Measurements from ENCODE around the gene RNU5B-1. TPM values are rescaled to one million over a fixed set of nuclear protein-coding genes. Genes with fewer than 3 reads are reported as not detected.
"Not testable (repeated sequence)": the region's sequence is repeated elsewhere in the genome, so short reads cannot be mapped to it uniquely, and the experiment has no call there.

The RNU5B-1 gene
- polyA plus RNA-seq, 1 donor from 2014 or later: not detected

GRCh38 chr15:65349338-65349737 is 44.9 kb downstream of the RNU5B-1 start:
- Histone ChIP-seq H3K4me3 (ENCODE audit: low read length) (no peak overlapping the region), H3K9me3 (ENCODE audit: low read length) (no peaks in the 10 kb centered on the region), H3K36me3 (ENCODE audit: insufficient read depth, low read length) (no peaks in the 10 kb centered on the region), H2AFZ (ENCODE audit: low read depth, low read length) (no peak overlapping the region), H3K4me2 (ENCODE audit: low read length) (no peak overlapping the region), H3F3A (ENCODE audit: insufficient read depth, low read length, poor library complexity, severe bottlenecking) (no peaks in the 10 kb centered on the region), H3K9me2 (ENCODE audit: insufficient read depth, low read length) (no peaks in the 10 kb centered on the region), H3K27ac (ENCODE audit: low read length) (no peak overlapping the region), H4K20me1 (ENCODE audit: insufficient read depth) (no peaks in the 10 kb centered on the region), H3K9ac (ENCODE audit: low read length) (no peak overlapping the region), H3K79me2 (replicated peaks; ENCODE audit: insufficient read depth, low read length) (no peaks in the 10 kb centered on the region), H3K27me3 (ENCODE audit: insufficient read depth, low read depth, low read length) (no peaks in the 10 kb centered on the region)
- TF ChIP-seq EP300 (conservative IDR thresholded peaks at IDR 0.05; ENCODE audit: poor library complexity, severe bottlenecking) (no peak), POLR2AphosphoS5 (IDR thresholded peaks at IDR 0.05) (no peak), REST (IDR thresholded peaks at IDR 0.05; ENCODE audit: borderline replicate concordance) (no peak), TAF1 (IDR thresholded peaks at IDR 0.05; ENCODE audit: low read depth) (no peak), SMC3 (conservative IDR thresholded peaks at IDR 0.05; ENCODE audit: poor library complexity) (no peak), CTCF (IDR thresholded peaks at IDR 0.05; ENCODE audit: poor library complexity, severe bottlenecking) (no peak), MXI1 (conservative IDR thresholded peaks at IDR 0.05; ENCODE audit: poor library complexity, severe bottlenecking) (no peak)

- H4K20me1 ChIP-seq (ENCODE audit: insufficient read depth); H3K9ac ChIP-seq (ENCODE audit: low read length); H3K27ac ChIP-seq (ENCODE audit: low read length): not testable (repeated sequence)
Measured at GRCh38 chr15:65351972-65352371, 47.5 kb downstream of the RNU5B-1 start.

More at GRCh38 chr15:65351972-65352371, 47.5 kb downstream of the RNU5B-1 start:
- not testable (repeated sequence) for H3K9me2 ChIP-seq (ENCODE audit: insufficient read depth, low read length); H2AFZ ChIP-seq (ENCODE audit: low read depth, low read length); H3K79me2 ChIP-seq (replicated peaks; ENCODE audit: insufficient read depth, low read length); H3K9me3 ChIP-seq (ENCODE audit: low read length); H3F3A ChIP-seq (ENCODE audit: insufficient read depth, low read length, poor library complexity, severe bottlenecking); H3K4me3 ChIP-seq (ENCODE audit: low read length); H3K4me2 ChIP-seq (ENCODE audit: low read length); H3K27me3 ChIP-seq (ENCODE audit: insufficient read depth, low read depth, low read length); H3K36me3 ChIP-seq (ENCODE audit: insufficient read depth, low read length)

Small RNAs within 50 kb of the gene (small RNA-seq; reads per million reads assigned to genes)
- gene RNU5A-1 (298 to 4,568 (median 497) reads per million in 3 experiments), gene RNU5B-1 (2,827 to 26,173 (median 3,622) reads per million in 3 experiments), gene SNORA24B (78.8 to 115 (median 91.4) reads per million in 3 experiments)

Other genes with a start within 250 kb of the RNU5B-1 start
- gene RASL12, start 236.7 kb upstream of the RNU5B-1 start, polyA plus RNA-seq: not detected in 2 replicates
- gene KBTBD13, start 227.9 kb upstream of the RNU5B-1 start, polyA plus RNA-seq: not detected in 2 replicates
- 10.3 TPM in 2 replicates for gene UBAP1L, start 189.5 kb upstream of the RNU5B-1 start, polyA plus RNA-seq
- 46.8 and 47.5 TPM in 2 replicates for gene PDCD7, start 170.9 kb upstream of the RNU5B-1 start, polyA plus RNA-seq
- 44.9 and 51.3 TPM in 2 replicates for gene CLPX, start 119.3 kb upstream of the RNU5B-1 start, polyA plus RNA-seq
- gene CILP, start 93.2 kb upstream of the RNU5B-1 start, polyA plus RNA-seq: 1.4 and 1.6 TPM in 2 replicates
- 17.0 and 19.8 TPM in 2 replicates for gene PARP16, start 17.8 kb upstream of the RNU5B-1 start, polyA plus RNA-seq
- not detected in 2 replicates for gene RNU5A-1, start 8.6 kb upstream of the RNU5B-1 start, polyA plus RNA-seq
- gene IGDCC3, start 73.3 kb downstream of the RNU5B-1 start, polyA plus RNA-seq: 14.4 and 18.8 TPM in 2 replicates
- 1.2 and 3.1 TPM in 2 replicates for gene IGDCC4, start 118.3 kb downstream of the RNU5B-1 start, polyA plus RNA-seq
- gene DPP8, start 213.0 kb downstream of the RNU5B-1 start, polyA plus RNA-seq: 18.0 and 18.6 TPM in 2 replicates
- gene HACD3, start 225.8 kb downstream of the RNU5B-1 start, polyA plus RNA-seq: 170 and 177 TPM in 2 replicates